ENCODE measurements around the gene ADPRM. TPM values are rescaled to one million over a fixed set of nuclear protein-coding genes. Genes with fewer than 3 reads are reported as not detected.
A peak's percentile ranks its signal among the peaks of the same experiment; 100 is the strongest.

Gene ADPRM
- total RNA-seq (2021; ENCODE audit: unreplicated experiment) (7.9 TPM), Bru-seq, nascent RNA (percentile 78 among the genes with signal in this experiment), BruChase-seq, experiment 1, labeled RNA remaining after a 6-hour chase (percentile 58 among the genes with signal in this experiment), BruChase-seq, experiment 2, labeled RNA remaining after a 2-hour chase (percentile 60 among the genes with signal in this experiment)
- polyA plus RNA-seq (2012): 8.0 and 12.1 TPM in 2 replicates
- long read RNA-seq, partial matches to known transcripts: 0 of 7 reads
- long read RNA-seq, other reads (novel, unspliced or antisense): 1 of 7 reads

DNA sequence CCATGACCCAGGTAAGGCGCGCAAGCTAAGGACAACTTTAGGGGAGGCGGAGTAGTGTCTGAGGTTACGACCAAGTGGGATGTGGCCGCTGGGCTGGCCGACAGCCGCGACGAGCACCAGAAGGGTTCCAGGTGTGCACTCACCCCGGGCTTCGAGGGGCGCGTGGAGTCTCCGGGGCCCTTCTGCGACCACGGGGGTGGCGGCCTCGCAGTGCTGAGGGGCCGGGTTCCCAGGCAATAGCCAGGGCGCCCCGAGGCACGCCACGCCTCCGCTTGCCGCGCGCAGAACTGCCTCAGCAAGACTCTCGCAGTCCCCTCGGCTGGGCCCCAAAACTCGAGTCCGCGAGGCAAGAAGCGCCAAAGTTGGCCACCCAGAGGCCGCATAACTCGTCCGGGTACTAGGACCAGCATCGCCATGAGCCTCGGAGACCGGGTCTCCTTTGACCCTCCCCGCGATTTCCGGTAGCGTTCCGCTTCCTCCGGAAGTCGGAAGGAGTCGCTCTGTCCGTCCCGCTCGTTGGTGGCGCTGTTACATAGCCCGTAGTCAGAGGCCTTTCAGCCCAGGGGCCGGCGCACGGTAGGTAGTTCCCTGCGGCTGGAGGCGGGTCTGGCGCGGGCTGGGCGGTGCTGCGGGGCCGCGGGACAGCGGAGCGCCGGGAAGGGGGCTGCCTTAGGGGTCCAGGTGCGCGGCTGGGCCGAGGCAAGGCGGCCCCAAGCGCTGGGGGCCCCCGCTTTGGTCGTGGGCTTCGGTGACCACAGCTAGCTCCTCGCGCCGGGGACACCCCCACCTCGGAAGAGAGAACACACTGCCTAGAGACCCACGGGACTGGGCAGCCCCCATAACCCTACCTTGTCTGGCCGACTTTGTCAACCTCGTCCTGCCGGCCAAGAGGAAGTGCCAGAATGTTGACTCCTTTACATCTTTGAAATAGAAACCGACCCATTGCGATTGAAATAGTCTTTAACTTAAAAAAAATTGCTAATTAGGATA lies at the start of gene ADPRM, which contains the start of gene SCO1:
ADPRM (plus strand) TSS at position 503 of the 990 bp plus-strand sequence. CDS start 7,333 bp downstream, outside the sequence.
SCO1 (minus strand) TSS at position 442 of the 990 bp plus-strand sequence; CDS start at position 416, 26 bp downstream.
- DNase-seq (ENCODE audit: low read depth, low spot score) (peak; percentile 80), ATAC-seq (peak; percentile 99)
- H4K20me1 ChIP-seq (ENCODE audit: insufficient read depth): no peaks in the 10 kb centered on the region
- CTCF ChIA-PET: no interaction called here
- peak within 1 kb of the TSS; percentile 6 for H2AFZ ChIP-seq (ENCODE audit: low read depth, low read length, poor library complexity, severe bottlenecking)
- no peaks in the 10 kb centered on the region for H3K9me2 ChIP-seq (ENCODE audit: insufficient read depth)
- H3K4me3 ChIP-seq (replicated peaks in 1 of 2; ENCODE audit: low read depth in 1 of 2, low read length in 2 of 2): peak within 1 kb of the TSS; percentile 93 to 97
- peak within 1 kb of the TSS; percentile 95 for H3K9ac ChIP-seq (ENCODE audit: low read length)
- RAD21 ChIA-PET (ENCODE audit: low non-redundant PET in 1 of 2, low total read pairs in 2 of 2, uncharacterized antibody in 2 of 2, unreplicated experiment in 2 of 2): no interaction called here
- peaks cover 64% of the 10 kb centered on the region for H3K79me2 ChIP-seq (ENCODE audit: insufficient read depth, low read length)
- peaks cover 8 to 17% of the 10 kb centered on the region in 2 experiments; a peak in 3 of 4 replicates for H3K4me1 ChIP-seq (ENCODE audit: control insufficient read depth in 1 of 2, insufficient read depth in 2 of 2, low read length in 2 of 2)
- H3K36me3 ChIP-seq (ENCODE audit: control insufficient read depth in 1 of 2, insufficient read depth in 2 of 2, low read length in 2 of 2): peaks cover 21 to 26% of the 10 kb centered on the region in 2 experiments
- H3K27ac ChIP-seq (ENCODE audit: low read depth, low read length): peak within 1 kb of the TSS; percentile 65
- POLR2A ChIA-PET: no interaction called here
- intact Hi-C loops (cut with micrococcal nuclease): no loop called here
- peak within 1 kb of the TSS; percentile 67 for H3K4me2 ChIP-seq (ENCODE audit: low read length)
- no TSS peak for BruUV-seq (replicated peaks)
- no peaks in the 10 kb centered on the region for H3K27me3 ChIP-seq (ENCODE audit: insufficient read depth, low read length)
- H3K9me3 ChIP-seq (ENCODE audit: control insufficient read depth in 1 of 2, insufficient read depth in 1 of 2, low read depth in 1 of 2, low read length in 2 of 2): no peaks in the 10 kb centered on the region
- TF ChIP-seq FOSL1 (IDR thresholded peaks at IDR 0.05; ENCODE audit: low read depth) (no peak), POLR2A (IDR thresholded peaks at IDR 0.05; ENCODE audit: borderline replicate concordance, extremely low read depth, insufficient read depth, insufficient read length) (peak; percentile 91), ZNF274 (IDR thresholded peaks at IDR 0.05; ENCODE audit: low read depth, low read length) (no peak), SIN3A (IDR thresholded peaks at IDR 0.05; ENCODE audit: low read depth) (peak; percentile 73; the same call in 1 of the 2 replicates), POLR2AphosphoS5 (IDR thresholded peaks at IDR 0.05; ENCODE audit: low read depth, low read length) (peak; percentile 91), ELF1 (IDR thresholded peaks at IDR 0.05; ENCODE audit: borderline replicate concordance, low read depth) (peak; percentile 58), JUND (IDR thresholded peaks at IDR 0.05) (no peak), EZH2phosphoT487 (IDR thresholded peaks at IDR 0.05; ENCODE audit: borderline replicate concordance) (no peak), RAD21 (IDR thresholded peaks at IDR 0.05; ENCODE audit: low read depth) (no peak), SP1 (IDR thresholded peaks at IDR 0.05; ENCODE audit: low read depth) (no peak), CEBPB (IDR thresholded peaks at IDR 0.05; ENCODE audit: low read depth) (no peak), ZFX (IDR thresholded peaks at IDR 0.05) (peak; percentile 80), EZH2 (IDR thresholded peaks at IDR 0.05) (no peak), EGR1 (IDR thresholded peaks at IDR 0.05; ENCODE audit: low read depth) (no peak; the same call in 1 of the 2 replicates), MAX (IDR thresholded peaks at IDR 0.05) (peak; percentile 76)
- TF ChIP-seq, protein P1, sequence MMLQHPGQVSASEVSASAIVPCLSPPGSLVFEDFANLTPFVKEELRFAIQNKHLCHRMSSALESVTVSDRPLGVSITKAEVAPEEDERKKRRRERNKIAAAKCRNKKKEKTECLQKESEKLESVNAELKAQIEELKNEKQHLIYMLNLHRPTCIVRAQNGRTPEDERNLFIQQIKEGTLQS (IDR thresholded peaks at IDR 0.05): no peak
- TF ChIP-seq, protein P2, sequence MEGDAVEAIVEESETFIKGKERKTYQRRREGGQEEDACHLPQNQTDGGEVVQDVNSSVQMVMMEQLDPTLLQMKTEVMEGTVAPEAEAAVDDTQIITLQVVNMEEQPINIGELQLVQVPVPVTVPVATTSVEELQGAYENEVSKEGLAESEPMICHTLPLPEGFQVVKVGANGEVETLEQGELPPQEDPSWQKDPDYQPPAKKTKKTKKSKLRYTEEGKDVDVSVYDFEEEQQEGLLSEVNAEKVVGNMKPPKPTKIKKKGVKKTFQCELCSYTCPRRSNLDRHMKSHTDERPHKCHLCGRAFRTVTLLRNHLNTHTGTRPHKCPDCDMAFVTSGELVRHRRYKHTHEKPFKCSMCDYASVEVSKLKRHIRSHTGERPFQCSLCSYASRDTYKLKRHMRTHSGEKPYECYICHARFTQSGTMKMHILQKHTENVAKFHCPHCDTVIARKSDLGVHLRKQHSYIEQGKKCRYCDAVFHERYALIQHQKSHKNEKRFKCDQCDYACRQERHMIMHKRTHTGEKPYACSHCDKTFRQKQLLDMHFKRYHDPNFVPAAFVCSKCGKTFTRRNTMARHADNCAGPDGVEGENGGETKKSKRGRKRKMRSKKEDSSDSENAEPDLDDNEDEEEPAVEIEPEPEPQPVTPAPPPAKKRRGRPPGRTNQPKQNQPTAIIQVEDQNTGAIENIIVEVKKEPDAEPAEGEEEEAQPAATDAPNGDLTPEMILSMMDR (IDR thresholded peaks at IDR 0.05 in 2 of 3, conservative IDR thresholded peaks at IDR 0.05 in 1 of 3; ENCODE audit: borderline replicate concordance in 1 of 3, insufficient read depth in 1 of 3, low read depth in 2 of 3, low read length in 2 of 3): peak in 1 of 3 experiments; percentile 34; a peak in 2 of 6 replicates
- TF ChIP-seq, protein P3, sequence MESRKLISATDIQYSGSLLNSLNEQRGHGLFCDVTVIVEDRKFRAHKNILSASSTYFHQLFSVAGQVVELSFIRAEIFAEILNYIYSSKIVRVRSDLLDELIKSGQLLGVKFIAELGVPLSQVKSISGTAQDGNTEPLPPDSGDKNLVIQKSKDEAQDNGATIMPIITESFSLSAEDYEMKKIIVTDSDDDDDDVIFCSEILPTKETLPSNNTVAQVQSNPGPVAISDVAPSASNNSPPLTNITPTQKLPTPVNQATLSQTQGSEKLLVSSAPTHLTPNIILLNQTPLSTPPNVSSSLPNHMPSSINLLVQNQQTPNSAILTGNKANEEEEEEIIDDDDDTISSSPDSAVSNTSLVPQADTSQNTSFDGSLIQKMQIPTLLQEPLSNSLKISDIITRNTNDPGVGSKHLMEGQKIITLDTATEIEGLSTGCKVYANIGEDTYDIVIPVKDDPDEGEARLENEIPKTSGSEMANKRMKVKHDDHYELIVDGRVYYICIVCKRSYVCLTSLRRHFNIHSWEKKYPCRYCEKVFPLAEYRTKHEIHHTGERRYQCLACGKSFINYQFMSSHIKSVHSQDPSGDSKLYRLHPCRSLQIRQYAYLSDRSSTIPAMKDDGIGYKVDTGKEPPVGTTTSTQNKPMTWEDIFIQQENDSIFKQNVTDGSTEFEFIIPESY (IDR thresholded peaks at IDR 0.05; ENCODE audit: extremely low read depth, insufficient replicate concordance, low read length): no peak
